Superior temporal gyrus (tissue), 1 donor: ENCODE results near the gene CDYL.

Experiments
- DNase-seq: peaks from one replicate; pipeline ENCODE4 v3.0.0-alpha.2; 2016; ENCODE audit errors: extremely low spot score

CDYL gene, protein sequence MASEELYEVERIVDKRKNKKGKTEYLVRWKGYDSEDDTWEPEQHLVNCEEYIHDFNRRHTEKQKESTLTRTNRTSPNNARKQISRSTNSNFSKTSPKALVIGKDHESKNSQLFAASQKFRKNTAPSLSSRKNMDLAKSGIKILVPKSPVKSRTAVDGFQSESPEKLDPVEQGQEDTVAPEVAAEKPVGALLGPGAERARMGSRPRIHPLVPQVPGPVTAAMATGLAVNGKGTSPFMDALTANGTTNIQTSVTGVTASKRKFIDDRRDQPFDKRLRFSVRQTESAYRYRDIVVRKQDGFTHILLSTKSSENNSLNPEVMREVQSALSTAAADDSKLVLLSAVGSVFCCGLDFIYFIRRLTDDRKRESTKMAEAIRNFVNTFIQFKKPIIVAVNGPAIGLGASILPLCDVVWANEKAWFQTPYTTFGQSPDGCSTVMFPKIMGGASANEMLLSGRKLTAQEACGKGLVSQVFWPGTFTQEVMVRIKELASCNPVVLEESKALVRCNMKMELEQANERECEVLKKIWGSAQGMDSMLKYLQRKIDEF

DNA sequence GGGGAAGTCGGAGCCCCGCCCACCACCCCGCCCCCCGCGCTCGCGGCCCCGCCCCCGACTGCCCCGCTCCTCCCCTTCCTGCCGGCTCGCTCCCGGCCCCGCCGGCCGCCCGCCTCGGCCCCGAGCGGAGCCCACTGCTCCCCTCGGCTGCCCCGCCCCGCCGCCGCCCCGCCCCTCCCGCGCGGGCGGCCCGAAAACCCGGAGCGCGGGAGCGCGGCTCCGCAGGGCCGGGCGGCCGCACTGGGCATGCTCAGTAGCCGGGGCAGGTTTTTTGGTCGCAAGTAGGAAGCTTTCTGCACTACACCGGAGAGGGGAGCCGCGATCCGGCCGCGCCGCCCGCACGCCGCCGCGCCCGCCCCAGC lies at the start of gene CDYL:
Gene CDYL (plus strand): TSS at position 274 of the 362 bp plus-strand sequence. CDS start 380 bp downstream, outside the sequence.
- peak; percentile 76 for DNase-seq

DNA sequence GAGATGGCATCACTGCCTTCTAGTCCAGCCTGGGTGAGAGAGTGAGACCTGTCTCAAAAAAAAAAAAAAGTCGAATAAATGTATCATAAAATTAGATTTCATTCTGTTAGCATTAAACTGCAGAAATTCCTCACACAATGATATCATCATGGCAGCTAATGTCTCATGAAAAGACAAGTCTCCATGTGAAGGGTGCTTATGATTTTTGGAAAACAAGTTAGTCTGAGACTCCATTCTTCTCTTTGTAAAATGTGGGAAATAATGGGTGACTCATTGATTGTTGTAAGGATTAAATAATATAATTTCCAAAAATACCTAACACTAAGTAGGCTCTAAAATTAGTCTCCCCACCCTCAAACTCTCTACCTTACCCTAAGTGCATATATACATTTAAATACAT lies 49.6 kb upstream of the CDYL start:
- DNase-seq, result no peak

DNA sequence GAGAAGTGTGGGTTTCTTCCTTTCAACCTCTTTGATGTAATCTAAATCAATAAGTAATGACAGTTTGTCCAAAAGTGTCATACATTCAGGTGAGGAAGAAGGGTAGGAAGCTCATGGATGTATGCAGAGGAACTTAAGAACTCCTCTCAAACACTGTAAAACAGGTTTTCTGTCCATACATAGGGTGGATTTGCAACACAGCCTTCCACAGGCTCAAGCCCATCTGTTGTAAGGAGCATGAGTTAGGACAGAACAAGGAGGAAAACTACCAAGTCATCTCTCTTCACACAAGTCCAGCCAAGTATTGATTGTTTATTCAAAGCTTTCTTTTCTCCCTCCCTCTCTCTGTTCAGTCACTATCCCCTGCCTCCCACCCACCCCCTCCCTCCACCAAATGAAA lies 49.0 kb upstream of the CDYL start:
- no peak for DNase-seq

DNA sequence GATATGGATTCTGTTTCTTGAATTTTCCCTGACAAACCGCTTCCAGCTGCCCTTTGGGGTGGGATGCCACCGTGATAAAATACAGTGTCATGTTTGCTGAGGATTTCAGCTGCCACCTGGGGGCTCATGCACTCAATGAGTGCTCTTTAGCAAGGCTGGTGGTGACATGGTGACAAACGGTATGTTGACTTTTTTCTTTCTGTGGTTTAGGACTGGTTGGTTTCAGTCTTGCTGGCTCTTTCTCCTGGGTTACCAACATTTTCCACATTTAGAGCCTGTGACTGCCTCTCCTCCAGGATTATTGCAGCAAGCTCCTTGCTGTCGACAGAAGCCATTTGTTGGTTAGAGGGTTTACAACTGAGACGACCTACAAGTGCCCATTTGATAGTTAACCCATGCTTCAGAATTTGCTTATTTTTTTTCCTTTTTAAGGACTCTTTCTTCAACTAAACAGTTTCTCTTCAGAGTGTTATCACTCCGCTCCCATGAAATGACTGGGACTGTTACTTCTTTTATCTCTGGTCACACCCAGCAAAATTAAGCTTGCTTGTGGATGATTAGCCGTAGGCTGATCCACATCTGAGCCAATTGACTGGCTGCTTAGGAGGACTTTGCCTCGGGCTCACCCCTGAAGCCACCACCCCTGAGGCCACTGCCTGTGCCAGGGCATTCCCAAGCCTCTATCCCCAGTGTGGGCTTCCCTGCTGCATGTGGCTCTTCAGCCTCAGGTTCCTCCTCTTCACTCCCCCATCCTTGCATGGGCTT lies 48.4 kb upstream of the CDYL start:
- no peak for DNase-seq

DNA sequence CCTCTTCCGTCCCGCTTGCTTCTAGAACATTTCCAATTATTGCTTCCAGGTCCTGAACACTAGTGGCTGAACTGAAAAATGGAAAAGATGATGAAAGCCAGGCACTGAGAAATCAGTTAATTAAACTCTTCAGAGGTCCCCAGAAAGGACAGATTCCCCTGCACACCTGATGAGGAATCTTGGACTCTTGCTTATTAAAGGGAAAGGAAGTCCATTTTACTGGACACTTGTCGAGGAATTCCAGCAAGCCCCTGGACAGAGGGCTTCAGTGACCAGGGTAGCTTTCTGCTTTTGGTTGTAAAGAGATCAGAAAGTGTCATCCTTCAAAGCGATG lies 47.8 kb upstream of the CDYL start:
- no peak for DNase-seq

DNA sequence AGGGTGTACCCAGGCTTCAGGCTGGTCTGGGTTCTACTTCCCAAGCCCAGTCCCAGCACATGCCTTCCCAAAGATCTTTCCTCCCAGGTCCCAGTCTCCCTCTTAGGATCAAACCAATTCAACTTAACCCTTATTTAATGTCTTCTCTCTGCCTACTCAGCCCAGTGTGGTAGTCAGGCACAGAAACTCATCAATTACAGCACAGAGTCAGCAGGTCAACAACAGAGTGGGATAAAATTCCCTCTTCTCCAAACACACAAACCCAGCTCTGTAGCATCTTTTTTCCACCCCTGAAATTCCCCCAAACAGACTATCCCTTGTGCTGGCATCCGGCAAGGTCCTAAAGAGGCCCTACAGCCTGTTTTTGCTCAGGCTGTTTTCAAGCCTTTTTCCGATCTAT lies 47.3 kb upstream of the CDYL start:
- DNase-seq, result no peak

DNA sequence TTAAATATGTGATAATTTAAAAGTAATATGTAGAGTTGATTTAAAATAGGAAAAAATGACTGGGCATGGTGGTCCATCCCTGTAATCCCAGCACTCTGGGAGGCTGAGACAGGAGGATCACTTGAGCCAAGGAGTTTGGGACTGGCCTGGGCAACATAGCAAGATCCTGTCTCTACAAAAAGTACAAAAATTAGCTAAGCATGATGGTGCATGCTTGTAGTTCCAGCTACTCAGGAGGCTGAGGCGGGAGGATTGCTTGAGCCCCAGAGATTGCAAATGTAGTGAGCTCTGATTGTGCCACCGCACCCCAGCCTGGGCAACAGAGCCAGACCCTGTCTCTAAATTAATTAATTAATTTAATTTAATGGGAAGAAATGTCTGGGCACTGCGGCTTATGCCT lies 44.2 kb upstream of the CDYL start:
- no peak for DNase-seq

DNA sequence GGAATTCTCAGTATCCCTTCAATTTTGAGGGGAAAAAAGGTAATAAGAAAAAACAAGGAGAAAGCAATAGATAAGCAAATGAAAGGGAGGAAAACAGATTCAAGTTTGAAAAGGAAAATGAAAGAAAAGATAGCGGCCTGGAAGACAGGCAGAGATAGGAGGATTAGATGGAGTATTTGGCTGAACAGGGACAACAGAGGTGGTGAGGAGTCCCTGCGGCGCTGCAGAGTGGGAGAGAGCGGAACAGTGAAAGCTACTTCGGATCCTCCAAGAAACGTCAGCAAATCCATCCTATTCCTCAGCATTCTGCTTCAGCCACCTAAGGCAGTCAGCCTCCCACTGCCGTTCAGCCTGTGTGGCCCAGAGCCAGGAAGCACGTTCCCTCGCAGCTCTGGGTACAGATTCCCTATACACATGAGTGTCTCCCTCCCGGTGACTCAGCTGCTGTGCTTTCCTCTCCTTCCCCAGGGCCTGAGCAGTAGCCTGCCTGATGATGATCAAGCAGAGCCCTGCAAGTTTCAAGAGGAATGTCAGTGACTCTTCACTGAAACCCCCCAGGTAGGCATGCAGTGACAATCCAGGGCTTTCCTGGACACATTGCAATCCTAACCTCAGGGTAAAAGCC lies 43.4 kb upstream of the CDYL start:
- peak; percentile 47 for DNase-seq

DNA sequence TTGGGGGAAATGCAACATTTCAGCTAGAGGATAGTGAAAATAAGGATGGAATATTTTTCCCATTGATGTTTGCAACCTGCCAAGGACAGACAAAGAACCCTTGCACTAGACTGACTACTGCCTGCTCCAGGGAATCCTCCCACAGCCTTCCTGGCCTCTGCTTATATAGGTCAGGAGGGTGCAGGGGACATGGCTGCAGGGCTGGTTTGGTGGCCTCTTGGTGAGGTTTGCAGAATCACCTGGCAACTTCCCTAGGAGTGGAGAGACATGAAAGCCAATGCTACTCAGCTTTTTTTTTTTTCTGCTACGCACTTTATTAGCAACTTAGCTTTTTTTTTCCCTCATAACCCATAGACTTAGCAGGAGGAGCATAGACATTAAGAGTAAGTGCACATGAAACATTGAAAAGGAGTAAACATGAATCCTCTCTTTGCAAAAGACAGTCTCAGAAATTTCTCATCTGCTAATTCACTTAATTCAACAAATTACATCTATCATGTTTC lies 39.8 kb upstream of the CDYL start:
- no peak for DNase-seq

DNA sequence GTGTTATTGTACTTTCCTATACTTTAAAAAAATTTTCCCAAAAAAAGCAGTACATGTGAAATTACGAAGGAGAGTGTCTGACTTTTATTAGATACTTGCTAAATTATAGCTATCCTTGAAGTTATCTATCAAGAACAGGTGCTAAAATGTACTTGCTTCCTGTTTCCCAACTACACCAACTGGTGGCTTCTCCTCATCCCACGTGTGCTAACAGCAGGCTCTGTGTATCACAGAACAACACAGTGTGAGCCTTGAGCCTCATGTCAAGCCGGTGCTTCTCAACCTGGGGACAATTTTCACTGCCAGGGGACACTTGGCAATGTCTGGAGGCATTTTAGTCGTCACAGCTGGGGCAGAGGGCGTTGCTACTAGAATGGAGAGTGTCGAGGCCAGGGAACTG lies 36.2 kb upstream of the CDYL start:
- no peak for DNase-seq

DNA sequence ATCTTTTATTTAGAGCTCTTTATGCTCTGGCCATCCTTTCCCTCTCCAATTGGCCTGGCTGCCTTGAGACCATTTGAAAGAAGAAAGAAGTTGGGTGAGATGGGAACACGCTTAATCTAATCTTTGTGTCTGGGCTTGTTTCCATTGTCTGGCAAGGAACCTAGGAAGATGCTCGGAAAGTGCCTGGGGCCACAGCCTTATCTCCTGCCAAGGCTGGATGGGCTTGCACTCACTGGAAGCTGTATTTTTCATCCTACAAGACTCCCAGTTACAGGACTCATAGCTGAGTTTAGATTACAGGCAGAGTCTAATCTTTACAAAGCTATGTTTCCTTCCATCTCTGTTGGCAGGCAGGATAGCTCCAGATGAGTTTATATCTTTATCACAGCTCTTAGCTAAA lies 33.1 kb upstream of the CDYL start:
- DNase-seq, result no peak

DNA sequence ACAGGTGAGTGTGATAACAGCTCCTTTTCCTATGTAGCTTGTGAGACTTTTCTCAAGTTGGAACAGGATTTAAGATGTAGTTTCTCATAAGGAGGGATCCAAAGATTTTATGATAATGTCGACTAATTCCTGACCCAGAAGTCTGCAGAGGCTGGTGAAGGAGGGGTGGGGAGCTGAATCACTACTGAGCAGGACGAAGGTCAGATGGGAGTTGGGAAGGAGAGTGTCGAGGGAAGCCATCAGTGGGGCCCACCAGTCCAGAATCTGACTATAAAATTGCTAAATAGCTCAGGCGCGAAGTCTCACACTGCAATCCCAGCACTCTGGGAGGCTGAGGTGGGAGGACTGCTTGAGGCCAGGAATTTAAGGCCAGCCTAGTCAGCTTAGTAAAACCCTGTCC lies 32.3 kb upstream of the CDYL start:
- no peak for DNase-seq

DNA sequence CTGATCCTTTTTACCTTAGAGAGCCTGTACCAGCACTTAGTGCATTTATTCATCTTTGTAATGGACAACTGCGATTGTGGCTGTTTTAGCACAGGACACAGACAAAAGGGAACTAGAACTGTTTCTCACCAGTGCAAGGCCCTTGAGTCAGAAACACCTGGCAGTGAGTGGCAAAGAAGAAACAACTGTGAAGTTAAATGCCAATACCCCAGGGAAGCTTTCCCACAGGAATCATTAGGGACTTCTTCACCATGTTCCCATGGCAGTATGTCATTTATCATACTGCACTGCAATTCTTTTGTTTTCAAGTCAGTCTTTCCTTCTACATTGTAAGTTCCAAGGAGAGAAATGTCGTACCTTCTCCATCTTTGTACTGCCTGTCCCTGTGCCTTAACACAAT lies 28.6 kb upstream of the CDYL start:
- DNase-seq, result no peak

DNA sequence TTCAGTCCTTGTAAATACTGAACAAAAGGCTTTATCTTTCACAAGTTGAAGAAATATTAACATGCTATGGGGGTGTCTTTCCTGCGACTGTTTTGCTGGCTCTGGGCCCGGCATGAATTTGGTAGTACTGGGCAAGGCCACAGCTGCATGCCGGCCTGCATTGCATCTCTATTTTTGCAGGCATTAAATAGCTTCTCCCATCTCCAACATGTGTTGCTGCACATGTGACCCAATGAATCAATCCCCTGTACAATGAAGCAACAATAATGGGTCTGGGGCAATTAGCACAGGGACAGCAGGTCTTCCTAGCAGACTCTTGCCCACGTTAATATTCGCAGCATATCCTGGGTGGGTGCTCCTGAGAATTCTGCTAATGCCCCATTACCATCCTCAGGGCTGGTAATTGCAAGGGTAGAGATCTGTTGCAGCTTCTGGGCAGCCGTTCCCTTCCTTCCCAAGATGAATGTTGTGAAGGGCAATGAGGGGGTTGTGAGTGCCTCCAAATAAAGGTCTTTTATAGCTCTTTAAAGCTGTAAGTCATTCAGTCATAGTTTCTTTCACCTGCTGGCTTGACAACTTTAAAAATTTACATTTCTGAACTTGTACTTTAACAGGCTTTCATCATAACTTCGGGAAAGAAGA lies 24.3 kb upstream of the CDYL start:
- no peak for DNase-seq

DNA sequence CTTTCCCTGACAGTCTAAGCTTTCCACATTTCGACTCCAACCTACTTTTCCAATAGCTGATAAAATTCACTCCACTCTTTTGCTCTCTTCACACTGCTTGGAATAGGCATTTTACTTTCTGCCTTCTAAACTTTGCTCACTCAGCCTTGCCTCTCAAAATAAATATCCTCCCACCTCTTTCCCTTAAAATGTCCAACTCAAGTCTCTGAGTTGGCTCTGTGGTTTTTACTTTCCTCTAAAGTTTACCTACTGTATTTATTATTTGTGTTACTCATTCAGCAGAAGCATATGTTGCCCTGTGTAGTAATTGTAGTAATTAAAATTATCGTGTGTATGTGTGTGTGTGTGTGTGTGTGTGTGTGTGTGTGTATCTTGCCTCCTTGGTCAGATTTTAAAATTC lies 20.0 kb upstream of the CDYL start:
- DNase-seq, result no peak

DNA sequence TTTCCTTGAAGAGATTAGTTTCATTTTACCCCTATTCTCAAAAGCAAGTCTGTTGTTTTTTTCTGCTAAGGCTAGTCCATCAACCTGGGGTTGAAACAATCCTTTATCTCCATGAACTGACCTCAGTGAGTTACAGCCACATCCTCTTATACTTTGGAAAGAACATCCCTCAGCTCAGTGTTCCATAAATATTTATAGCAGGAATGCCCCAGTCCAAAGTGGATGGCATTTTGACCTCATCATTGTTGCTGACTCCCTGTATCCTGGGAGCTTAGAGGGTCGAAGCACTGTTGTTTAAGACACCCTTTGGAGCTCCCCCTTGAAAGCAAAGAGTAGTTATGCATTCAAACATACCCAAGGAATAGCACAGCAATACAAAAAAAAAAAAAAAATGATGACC lies 16.2 kb upstream of the CDYL start:
- no peak for DNase-seq

DNA sequence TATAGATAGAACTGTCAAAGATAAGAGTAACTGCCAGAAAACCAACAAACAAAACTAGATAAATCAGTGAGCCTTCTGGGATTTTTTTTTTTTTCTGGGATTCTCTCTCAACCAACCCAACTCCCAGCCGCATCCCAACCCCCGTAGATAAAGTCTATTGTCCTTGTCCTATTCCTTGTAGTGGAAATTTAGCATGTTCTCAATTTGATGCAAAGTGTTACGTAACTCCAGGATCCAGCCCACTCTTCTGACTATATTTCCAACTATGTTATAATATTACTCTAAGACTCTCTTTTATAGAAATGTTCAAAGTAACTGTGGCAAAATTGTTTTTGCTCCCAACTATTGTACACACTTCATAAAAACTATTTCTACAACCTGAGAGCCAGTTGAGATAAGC lies 15.4 kb upstream of the CDYL start:
- DNase-seq, result no peak

DNA sequence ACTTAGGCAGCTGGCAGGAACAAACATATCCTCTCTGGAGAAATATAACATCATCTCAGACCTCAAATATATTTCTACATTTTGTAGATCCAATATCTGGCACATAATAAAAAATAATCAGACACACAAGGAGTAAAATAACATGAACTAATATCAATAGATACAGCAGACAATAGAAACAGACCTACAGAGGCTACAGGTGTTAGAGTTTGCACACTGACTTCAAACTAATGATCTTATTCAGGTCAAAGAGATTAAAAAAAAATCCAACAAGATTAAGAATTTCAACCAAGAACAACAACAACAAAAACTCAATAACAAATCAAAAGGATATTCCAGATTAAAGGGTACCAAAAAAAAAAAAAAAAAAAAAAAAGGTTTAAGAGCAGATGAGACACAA lies 13.9 kb upstream of the CDYL start:
- DNase-seq, result no peak

DNA sequence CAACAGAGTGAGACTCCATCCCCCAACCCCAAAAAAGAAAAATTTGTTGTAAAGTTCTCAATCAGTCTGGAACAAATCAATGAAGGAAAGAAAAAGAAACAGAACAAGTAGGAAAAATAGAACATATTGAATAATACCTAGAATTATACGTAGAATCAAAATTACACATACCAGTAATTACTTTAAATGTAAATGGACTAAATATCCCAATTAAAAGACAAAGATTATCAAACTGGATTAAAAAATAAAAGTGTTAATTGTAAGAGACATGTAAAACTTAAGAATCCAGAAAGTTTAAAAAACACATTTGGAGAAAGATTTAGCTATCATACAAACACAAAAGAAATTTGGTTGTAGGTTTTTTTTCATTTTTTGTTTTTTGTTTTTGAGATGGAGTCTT lies 12.3 kb upstream of the CDYL start:
- no peak for DNase-seq

DNA sequence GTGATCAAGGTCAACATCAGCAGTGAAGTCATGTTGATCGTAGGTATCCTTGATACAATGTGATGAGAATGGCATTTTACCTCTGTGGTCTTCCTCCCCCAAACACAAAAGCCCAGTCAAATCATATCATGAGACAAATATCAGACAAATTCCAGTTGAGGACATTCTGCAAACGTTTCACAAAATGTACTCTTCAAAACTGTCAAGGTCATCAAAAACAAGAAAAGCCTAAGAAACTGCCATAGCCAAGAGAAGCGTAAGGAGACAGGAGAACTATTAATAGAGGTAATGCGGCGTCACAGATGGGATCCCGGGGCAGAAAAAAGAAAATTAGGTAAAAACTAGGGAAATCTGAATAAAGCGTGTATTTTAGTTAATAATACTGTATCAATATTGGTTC lies 7.4 kb upstream of the CDYL start:
- DNase-seq, result no peak

DNA sequence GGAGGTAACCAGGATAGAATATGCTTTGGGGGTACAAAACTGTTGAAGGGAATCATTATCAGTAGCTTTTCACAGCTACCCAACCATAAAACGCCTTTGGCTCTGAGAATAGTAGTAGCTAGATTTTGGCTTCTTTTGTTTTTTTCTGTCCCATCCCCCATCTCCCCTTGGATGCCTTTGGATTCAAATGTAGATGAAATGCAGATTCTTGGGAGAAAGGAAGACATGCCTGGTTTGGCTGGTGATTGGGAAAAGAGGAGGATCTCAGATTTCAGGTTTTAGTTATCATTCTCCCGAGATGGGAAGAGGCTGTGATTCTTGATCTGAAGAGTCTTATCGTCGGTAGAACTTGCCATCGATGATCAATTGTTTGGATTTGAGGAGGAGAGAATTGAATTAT lies 3.5 kb upstream of the CDYL start:
- DNase-seq, result no peak

DNA sequence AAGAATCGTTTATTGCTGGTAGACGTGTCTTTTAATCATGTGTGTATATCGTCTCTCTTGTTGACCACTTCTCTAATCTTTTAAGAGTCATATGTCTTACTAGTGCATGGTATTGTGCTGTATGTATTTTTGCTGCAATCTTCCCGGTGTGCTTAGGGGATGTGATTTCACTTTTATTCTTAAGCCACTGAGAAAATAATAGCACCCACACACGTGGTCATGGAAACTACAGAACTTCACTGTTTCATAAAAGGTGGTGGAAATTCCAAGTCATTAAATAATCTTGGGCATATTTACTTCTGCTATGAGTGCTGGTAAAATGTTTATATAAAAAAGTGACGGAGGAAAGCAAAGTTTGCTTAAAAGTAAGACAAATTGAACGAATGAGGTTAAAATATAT lies 3.0 kb upstream of the CDYL start:
- DNase-seq, result no peak
